Adrenal gland (tissue), 5 donors: ENCODE data around the gene ESYT2.

Source experiments
- CTCF ChIP-seq, 6 experiments: fragments of 450-650 bp in 4 of 6; fragments of 200-600 bp in 2 of 6; sonication (generic) in 1 of 6; IDR thresholded peaks; 1 replicate in 5 of 6; 2 replicates in 1 of 6; pipeline versions ENCODE4 v1.5.1 to v1.8.0; 2016 to 2021; ENCODE audit warnings: antibody characterized with exemption in 6 of 6, mild to moderate bottlenecking in 2 of 6, moderate library complexity in 1 of 6
- POLR2A ChIP-seq, 2 donors: fragments of 450-650 bp; IDR thresholded peaks; one replicate each; pipeline ENCODE4 v1.6.1; 2017; ENCODE audit warnings: antibody characterized with exemption in 2 of 2, mild to moderate bottlenecking in 2 of 2, moderate library complexity in 1 of 2
- donor health status: DM: no; HTN: no; CAD: no.

GRCh38 chr7:158825628-158826289 is 3.5 kb downstream of the ESYT2 start:
- TF ChIP-seq CTCF (IDR thresholded peaks at IDR 0.05) (no peak), POLR2A (IDR thresholded peaks at IDR 0.05) (no peak)
